AG04450 (cell line): ENCODE data around the gene UBALD1. TPM values are rescaled to one million over a fixed set of nuclear protein-coding genes. Genes with fewer than 3 reads are reported as not detected.

Experiments used
- CTCF ChIA-PET: fragments of 300-600, 350-600 bp; formaldehyde crosslinking; extraction: SDS; loops from one replicate; lab custom pipeline; 2022; ENCODE audit warnings: antibody characterized with exemption, inconsistent platforms; lab: Charles Lee
- POLR2A ChIA-PET: fragments of 350-600 bp; formaldehyde crosslinking; extraction: SDS; loops from one replicate; lab custom pipeline; 2021; ENCODE audit warnings: antibody characterized with exemption, inconsistent platforms; lab: Yijun Ruan, JAX
- DNase-seq: peaks from one replicate; pipeline ENCODE4 v3.0.0-alpha.2; 2011; ENCODE audit warnings: low read depth, low spot score
- H3K27ac ChIP-seq: one replicate; pipeline ENCODE4 v1.5.1; 2012; ENCODE audit warnings: low read depth, low read length, control low read depth
- H3K27me3 ChIP-seq: one replicate; pipeline ENCODE4 v1.6.0; 2012; ENCODE audit warnings: low read length; ENCODE audit not compliant: control insufficient read depth, insufficient read depth
- H3K4me3 ChIP-seq: 2 replicates; pipeline ENCODE4 v1.5.1; 2011; ENCODE audit warnings: mild to moderate bottlenecking, low read depth, low read length, control low read depth
- H3K9me3 ChIP-seq: 2 replicates; pipeline ENCODE4 v1.5.1; 2012; ENCODE audit warnings: low read length; ENCODE audit not compliant: control insufficient read depth, insufficient read depth
- CTCF ChIP-seq: IDR thresholded peaks from 2 replicates; pipeline ENCODE4 v1.5.1; 2011; ENCODE audit warnings: low read depth, low read length, control low read depth, inconsistent platforms
- polyA plus RNA-seq: library from polyadenylated mRNA; depleted of rRNA; stranded (reverse); fragments of >200 nt; gene quantifications from 2 replicates; pipeline ENCODE4 v1.2.3, GENCODE V29; 2011

Gene UBALD1
- polyA plus RNA-seq, 1 experiment, result 4.1 TPM

- Histone ChIP-seq H3K27ac (no peak overlapping the region), H3K9me3 (peaks cover 13% of the 10 kb centered on the region), H3K27me3 (peaks cover 25% of the 10 kb centered on the region), H3K4me3 (no peak overlapping the region)
- CTCF ChIA-PET, result no interaction called here
- POLR2A ChIA-PET, result interaction anchor here (0.6 kb wide), 1 partner anchor 12 kb away, joined by 4 read pairs; no protein-coding TSS in a partner anchor
- TF ChIP-seq CTCF, result no peak
- DNase-seq, result no peak
Measured at GRCh38 chr16:4588961-4589360, 25.7 kb downstream of the UBALD1 start.

- ChIA-PET CTCF (no interaction called here), POLR2A (no interaction called here)
Measured at GRCh38 chr16:4588386-4588785, 26.3 kb downstream of the UBALD1 start.

GRCh38 chr16:4586291-4586690 lies 28.4 kb downstream of the UBALD1 start:
- ChIA-PET POLR2A (no interaction called here), CTCF (interaction anchor here (0.7 to 2.9 kb wide), 18 partner anchors 9 to 136 kb away, joined by 3 to 38 read pairs (median 5); no protein-coding TSS in a partner anchor)
- no peak for DNase-seq
- peaks cover 19% of the 10 kb centered on the region for H3K27me3 ChIP-seq
- peaks cover 13% of the 10 kb centered on the region for H3K9me3 ChIP-seq
- no peak for TF ChIP-seq CTCF
- H3K4me3 ChIP-seq, result no peak overlapping the region
- H3K27ac ChIP-seq, result no peak overlapping the region

More at GRCh38 chr16:4588386-4588785, 26.3 kb downstream of the UBALD1 start:
- H3K27me3 ChIP-seq, result peaks cover 25% of the 10 kb centered on the region
- no peak overlapping the region for H3K27ac ChIP-seq
- DNase-seq, result no peak
- H3K4me3 ChIP-seq, result no peak overlapping the region
- TF ChIP-seq CTCF, result no peak
- H3K9me3 ChIP-seq, result peaks cover 13% of the 10 kb centered on the region

- POLR2A ChIA-PET, result no interaction called here
- H3K27ac ChIP-seq, result no peak overlapping the region
- peaks cover 12% of the 10 kb centered on the region for H3K9me3 ChIP-seq
- DNase-seq, result no peak
- CTCF ChIA-PET, result interaction anchor here (0.7 to 1.0 kb wide), 2 partner anchors 66 to 77 kb away, joined by 3 to 9 read pairs; no protein-coding TSS in a partner anchor
- TF ChIP-seq CTCF, result no peak
- H3K27me3 ChIP-seq, result peaks cover 14% of the 10 kb centered on the region
- H3K4me3 ChIP-seq, result no peak overlapping the region
Measured at GRCh38 chr16:4583906-4584305, 30.8 kb downstream of the UBALD1 start.

DNA sequence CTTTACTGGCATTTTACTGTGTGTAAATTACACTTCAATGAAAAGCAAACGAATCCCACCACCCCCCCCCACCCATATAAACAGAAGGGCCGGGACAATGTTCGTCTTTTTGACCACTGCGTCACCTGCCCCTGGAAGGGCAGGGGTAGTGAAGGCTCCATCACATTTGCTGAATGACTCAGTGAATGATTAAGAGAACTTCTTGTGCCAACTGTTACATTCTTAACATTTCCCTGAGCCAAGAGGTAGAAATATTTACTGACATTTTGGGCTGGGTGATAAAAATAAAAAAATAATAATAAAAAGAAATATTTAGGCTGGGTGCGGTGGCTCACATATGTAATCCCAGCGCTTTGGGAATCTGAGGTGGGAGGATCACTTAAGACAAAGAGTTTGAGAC lies 34.4 kb downstream of the UBALD1 start:
- no peaks in the 10 kb centered on the region for H3K27me3 ChIP-seq
- H3K9me3 ChIP-seq, result no peaks in the 10 kb centered on the region
- H3K27ac ChIP-seq, result no peak overlapping the region
- no peak overlapping the region for H3K4me3 ChIP-seq
- TF ChIP-seq CTCF, result no peak
- no peak for DNase-seq
- ChIA-PET CTCF (interaction anchor here (1.2 to 1.9 kb wide), 2 partner anchors 75 to 178 kb away, joined by 3 to 5 read pairs; no protein-coding TSS in a partner anchor), POLR2A (no interaction called here)
